Tibial nerve (tissue), 4 donors: ENCODE results near the gene SIGMAR1.

Experiments used
- EP300 ChIP-seq, 2 donors: sonication (generic); formaldehyde crosslinking; IDR thresholded peaks; one replicate each; pipeline ENCODE4 v1.6.1; 2017; ENCODE audit warnings: antibody characterized with exemption in 2 of 2, mild to moderate bottlenecking in 1 of 2
- POLR2A ChIP-seq, 2 donors: fragments of 450-650 bp; IDR thresholded peaks; one replicate each; pipeline ENCODE4 v1.6.1; 2017; ENCODE audit warnings: antibody characterized with exemption in 2 of 2, mild to moderate bottlenecking in 2 of 2, moderate library complexity in 2 of 2
- TF ChIP-seq, protein P1 (sequence below), 5 experiments: fragments of 200-600 bp in 3 of 5; fragments of 450-650 bp in 2 of 5; sonication (generic) in 3 of 5; IDR thresholded peaks; one replicate each; pipeline ENCODE4 v1.5.1; 2016 to 2019; ENCODE audit warnings: antibody characterized with exemption in 5 of 5, mild to moderate bottlenecking in 3 of 5, moderate library complexity in 2 of 5

DNA sequence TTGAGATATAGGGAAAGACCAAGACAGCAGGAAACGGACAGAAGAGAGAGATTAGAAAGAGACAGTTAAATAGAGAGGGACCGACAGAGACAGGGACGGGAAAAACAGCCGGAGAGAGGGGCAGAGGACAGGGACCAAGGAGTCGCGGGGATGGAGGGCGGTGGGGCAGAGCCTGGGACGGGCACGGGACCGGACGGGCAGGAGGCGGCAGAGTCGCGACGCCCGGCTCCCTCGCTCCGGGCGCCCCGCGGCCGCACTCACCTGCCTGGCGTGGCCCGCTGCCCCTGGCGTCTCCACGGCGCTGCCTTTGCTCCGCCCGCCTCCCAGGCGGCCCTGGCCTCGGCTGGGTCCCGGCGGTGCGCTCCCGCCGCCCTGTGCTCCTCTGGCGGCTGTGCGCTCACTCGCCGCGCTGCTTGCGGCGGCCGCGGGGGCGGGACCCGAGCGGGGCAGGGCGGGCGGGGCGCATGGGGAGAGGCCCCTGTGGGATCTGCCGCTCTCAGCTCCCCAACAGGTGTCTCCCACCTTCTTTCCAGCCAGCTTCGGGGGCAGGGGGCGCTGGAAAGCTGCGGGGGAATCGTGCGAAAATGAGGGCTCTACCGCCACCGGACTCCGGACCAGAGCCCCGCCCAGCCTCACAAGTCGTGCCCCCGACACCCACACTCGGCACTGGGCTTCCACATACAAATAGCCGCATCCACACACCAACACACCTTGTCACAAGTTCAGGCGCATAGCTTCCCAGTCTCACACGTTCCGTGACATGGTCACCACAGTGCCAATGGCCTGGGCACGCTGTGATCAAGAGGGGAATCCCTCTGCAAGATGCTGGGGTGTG is 8.7 kb downstream of the SIGMAR1 start, which contains the start of gene ARID3C:
- TF ChIP-seq, protein P1, sequence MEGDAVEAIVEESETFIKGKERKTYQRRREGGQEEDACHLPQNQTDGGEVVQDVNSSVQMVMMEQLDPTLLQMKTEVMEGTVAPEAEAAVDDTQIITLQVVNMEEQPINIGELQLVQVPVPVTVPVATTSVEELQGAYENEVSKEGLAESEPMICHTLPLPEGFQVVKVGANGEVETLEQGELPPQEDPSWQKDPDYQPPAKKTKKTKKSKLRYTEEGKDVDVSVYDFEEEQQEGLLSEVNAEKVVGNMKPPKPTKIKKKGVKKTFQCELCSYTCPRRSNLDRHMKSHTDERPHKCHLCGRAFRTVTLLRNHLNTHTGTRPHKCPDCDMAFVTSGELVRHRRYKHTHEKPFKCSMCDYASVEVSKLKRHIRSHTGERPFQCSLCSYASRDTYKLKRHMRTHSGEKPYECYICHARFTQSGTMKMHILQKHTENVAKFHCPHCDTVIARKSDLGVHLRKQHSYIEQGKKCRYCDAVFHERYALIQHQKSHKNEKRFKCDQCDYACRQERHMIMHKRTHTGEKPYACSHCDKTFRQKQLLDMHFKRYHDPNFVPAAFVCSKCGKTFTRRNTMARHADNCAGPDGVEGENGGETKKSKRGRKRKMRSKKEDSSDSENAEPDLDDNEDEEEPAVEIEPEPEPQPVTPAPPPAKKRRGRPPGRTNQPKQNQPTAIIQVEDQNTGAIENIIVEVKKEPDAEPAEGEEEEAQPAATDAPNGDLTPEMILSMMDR (IDR thresholded peaks at IDR 0.05) = peak in 1 of 5 experiments; percentile 4
- TF ChIP-seq POLR2A (IDR thresholded peaks at IDR 0.05) (no peak), EP300 (IDR thresholded peaks at IDR 0.05) (no peak)
